ENCODE measurements around the gene RASA2. TPM values are rescaled to one million over a fixed set of nuclear protein-coding genes. Genes with fewer than 3 reads are reported as not detected.
A peak's percentile ranks its signal among the peaks of the same experiment; 100 is the strongest.
"Not testable (repeated sequence)": the region's sequence is repeated elsewhere in the genome, so short reads cannot be mapped to it uniquely, and the experiment has no call there.

Gene RASA2
- total RNA-seq, 1 experiment from 2014 or later: 14.5 TPM

DNA sequence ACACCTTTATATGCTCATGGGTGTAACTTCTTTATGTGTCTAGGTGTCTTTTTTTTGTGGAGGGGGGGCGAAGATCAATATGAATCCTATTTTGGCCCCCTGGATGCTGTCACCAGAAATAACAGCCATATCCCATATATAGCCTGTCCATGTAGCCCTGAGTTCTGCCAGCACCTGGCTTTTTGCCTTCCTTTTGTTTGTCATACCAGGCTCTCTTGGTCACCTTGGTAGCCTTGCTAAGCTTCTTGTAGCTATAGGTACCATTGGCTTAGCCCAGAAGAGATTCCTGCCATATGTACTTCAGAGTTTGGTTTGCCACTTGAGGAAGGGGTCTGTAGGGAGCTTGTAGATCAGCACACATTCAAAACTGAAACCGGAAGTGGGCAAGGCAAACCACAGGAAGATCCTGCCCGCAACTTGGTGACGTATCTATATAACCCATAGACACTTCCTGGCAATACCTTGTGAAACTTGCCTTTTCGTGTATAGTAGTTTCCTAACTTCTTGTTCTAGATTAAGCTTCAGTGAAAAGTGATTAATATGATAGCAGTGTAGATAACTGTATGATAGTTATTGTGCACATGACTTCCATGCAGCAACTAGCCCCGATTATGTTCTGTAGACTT is 11.9 kb downstream of the RASA2 start:
- DNase-seq (ENCODE audit: low read depth): peak; percentile 32

DNA sequence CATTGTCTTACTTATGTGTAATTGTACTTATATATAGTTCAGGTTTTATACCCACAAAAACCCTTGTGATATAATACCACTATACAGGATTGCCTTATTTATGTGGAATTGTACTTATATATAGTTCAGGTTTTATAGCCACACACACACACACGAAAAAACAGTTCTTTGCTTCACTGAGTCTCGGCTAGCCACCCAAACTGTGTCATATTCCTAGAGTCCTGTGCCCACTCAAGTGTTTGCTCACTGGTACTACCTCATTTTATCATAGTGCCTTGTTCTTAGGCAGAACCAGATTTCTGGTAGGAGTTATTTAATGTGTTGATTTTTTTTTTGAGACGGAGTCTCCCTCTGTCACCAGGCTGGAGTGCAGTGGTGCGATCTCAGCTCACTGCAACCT is 12.5 kb downstream of the RASA2 start:
- no peak for DNase-seq (ENCODE audit: low read depth)

DNA sequence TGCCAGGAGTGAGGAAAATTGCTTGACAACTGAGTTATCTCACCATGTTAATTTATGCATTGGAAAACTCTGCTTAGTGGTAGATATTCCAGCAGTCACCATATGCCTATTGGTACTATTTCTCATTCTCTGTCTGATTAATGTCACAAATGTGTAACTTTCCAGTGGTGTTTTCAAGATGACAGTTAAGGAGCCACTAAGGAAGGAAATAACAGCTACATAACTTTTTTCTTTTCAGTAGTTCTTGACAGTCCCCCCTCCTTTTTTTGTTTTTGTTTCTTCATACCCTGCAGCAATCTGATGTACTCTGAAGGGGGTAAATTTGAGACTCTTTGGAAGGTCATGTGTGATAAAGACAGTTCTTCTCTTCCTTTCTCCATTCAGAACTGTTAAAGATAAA is 13.1 kb downstream of the RASA2 start:
- DNase-seq (ENCODE audit: low read depth): no peak

DNA sequence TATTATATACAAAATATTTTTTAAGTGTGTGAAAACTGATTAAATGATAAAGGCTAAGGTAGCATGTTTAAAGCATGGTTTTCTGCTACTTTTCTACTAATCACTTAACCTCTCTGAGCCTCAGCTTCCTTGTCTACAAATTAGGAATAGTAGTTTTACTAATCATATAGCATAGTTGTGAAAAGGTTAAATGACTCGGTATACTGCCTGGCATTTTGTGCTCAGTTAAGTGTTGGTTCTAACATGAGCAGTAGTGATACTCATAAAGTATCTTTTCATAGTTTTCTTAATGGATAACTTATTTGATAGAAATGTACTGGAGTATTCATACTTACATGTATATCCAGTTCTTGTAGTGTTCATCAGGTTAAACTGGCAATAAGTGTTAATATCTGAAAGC is 13.6 kb downstream of the RASA2 start:
- no peak for DNase-seq (ENCODE audit: low read depth)

DNA sequence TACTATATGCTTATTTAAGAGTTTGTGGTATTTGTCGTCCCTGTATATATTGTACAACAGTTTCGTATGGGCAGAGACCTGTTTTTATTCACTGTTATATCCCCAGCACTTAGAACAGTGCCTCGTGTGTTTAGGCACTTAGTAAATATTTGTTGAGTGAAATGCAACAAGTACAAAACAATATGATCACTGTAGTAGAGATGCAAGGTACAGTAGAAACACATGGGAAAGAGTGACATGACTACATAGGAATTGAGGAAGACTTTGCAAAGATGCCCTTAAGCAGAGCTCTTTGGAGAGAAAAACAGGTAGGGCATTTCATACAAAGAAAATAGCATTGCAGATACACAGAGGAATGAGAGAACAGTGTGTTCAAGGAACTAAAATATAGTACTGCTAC is 18.3 kb downstream of the RASA2 start:
- DNase-seq (ENCODE audit: low read depth): no peak

DNA sequence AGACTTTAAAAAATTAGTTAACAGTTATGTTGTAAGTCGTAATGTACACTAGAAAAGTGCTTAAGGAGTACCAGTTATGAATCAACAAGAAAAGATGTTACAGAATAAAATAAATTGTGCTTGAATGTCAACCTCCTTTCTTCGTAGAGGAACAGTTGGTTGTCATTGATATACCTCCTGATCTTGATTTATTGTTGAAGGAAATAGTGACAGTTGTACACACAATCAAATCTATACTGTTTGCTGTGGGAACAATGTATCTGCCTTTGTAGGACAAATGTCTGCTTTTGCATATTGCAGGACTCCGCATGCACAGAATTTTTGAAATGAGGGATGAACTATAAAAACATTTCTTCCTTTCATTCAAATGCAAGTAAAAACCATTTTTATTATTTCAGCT is 19.2 kb downstream of the RASA2 start:
- DNase-seq (ENCODE audit: low read depth): no peak

DNA sequence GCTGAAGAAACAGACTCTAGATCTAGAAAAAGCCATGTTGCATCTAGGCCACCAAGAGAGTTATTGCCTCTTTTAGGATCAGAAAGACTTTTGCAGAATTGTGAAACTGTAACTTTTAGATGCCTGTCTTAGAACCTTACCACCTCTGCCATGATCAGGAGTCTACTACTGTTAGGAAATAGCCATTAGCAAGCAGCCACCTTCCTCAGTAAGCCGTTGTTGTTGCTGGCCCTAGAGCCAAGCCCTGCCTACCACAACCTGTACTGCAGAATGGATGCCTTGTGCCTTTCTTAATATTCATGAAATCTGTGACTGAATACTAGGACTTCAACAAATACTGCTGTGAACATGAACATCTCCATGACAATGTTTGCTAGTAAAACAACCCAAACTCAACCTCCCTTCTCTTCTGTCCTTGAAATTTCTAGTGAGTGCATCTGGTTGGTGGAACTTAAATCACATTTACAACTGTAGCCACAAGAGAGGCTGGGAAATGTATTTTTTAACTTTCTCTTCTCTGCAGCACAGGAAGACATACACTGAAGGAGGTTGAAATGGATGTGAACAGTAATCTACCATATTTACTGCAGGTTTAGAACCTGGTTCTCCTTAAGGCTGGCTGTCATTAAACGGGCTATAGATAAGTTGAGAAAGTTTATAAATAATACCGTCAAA is 20.7 kb downstream of the RASA2 start:
- DNase-seq (ENCODE audit: low read depth): no peak

DNA sequence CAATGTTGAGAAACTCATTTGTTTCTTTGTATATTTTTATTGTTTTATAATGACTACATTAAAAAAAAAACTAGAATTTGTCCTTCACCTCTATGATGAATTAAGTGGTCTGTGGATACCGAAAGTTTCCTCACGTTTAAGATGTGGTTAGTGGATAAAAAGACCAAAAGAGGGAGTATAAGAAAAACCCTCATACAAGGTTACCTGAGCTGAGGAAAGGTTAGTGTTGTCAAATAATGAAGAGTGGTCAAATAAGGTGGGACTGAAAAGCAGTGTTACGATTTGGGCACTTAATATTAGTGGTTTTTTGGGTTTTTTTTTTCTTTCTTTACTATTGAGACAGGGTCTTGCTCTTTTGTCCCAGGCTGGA is 21.2 kb downstream of the RASA2 start:
- DNase-seq (ENCODE audit: low read depth): no peak

DNA sequence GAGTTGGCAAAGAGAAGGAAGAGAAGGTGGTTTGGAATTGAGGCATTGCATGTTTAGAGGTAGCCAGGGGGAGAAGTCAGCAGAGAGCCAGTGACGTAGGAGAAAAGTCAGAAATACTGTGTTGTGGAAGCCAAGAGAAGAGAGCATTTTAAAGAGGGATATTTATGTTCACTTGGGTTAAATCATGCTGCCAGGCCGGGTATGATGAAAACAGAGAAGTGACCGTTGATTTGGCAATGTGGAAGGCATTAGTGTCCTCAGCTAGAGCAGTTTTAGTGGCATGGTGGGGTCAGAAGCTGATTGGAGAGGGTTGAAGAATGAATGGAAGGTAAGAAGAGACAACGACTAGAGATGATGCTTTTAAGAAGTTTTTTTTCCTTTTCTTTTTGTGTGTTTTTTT is 24.5 kb downstream of the RASA2 start:
- no peak for DNase-seq (ENCODE audit: low read depth)

DNA sequence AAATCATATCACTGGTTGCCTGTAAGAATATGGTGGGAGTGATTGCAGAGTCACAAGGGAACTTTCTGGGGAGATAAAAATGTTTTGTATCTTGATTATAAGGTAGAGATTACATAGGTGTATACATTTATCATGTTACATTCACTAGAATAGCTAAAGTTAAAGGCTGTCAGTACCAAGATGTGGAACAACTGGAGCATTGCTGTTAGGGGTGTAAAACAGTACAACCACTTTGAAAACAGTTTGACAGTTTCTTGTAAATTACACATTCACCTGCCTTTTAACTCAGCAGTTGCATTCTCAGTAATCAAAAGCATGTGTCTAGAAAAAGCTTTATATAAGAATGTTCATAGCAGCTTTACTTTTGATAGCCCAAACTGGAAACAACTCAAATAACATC is 27.6 kb downstream of the RASA2 start:
- no peak for DNase-seq (ENCODE audit: low read depth)

DNA sequence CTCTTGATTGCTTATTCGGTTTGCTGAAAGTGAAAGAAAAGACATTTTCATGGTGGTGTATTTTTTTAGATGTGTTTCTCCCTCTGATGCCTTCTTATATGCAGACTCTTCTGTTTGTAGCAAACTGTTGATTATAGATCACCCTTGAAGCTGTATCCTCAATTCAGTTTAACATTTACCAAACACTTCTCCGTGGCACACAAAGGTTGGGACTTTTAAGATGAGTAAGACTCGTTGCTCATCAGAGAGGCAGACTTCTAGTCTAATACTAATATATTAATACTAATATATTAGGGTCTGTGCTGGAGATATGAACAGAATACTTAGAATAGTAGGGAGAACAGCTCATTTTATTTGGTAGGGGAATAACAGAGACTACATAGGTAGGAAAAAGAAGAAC is 32.8 kb downstream of the RASA2 start:
- DNase-seq (ENCODE audit: low read depth): no peak

DNA sequence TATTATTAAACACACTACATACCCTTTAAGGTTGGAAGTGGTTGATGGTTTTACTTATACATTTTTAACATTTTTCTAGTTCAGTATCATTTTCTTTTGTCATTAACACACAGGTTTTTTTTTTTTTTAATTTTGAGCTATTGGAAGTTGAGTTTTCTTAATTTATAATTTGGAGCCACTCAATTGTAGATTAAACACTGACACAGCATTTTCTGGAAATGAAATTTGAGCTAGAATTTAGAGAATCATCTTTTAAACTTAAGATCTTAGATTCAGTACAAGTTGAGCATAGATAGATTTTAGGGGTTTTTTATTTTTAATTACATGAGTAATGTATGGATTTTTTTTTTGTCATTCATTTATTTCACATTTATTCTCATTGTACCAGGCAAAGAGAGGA is 35.0 kb downstream of the RASA2 start:
- no peak for DNase-seq (ENCODE audit: low read depth)

DNA sequence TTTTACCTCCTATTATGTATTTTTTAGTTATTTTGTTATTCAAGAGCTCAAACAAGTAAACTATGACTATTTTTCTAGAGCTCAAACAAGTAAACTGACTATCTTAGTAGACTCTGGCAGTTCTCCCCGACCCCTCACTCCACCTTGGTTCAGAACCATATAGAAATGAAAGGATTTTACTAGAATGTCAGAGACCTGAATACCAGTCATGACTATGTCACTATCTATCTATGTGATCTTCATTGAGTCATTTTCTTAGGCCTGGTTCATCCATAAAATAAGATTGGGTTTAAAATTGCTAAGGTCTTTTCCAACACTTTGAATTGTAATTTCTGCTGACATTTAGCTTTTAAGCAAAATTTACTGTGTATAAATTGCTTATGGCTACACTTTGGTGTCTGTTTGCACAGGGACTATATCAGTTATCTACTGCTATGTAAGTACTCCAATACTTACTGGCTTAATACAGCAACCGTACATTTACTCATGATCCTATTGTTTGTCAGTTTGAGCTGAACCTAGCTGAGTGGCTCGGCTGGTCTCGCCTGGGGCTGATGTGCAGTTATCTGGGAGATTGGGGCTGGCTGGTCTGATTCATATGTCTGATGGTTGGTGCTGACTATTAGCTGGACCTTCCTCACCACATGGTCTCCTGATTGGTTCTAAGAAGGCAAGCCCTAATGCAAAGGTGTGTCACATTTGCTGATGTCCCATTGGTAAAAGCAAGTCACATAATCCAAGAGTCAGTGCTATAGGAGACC is 37.0 kb downstream of the RASA2 start:
- DNase-seq (ENCODE audit: low read depth): peak; percentile 8

DNA sequence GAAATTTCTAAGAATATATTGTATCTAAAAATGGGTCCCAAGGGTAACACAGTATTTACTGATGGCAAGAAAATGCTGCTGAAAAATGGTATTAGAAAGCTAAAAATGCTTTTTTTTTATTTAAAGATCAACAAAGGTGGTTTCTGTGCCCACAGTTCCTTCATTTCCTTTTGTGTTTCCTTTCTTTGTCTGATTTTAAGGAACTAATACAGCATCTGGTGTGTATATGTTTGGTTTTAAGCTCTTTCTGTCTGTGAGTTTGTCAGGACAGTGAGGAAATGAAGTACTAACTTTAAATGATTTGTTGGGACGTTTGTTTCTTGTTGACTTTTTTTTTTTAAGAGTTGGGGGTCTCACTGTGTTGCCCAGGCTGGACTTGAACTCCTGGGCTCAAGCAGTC is 38.2 kb downstream of the RASA2 start:
- no peak for DNase-seq (ENCODE audit: low read depth)

DNA sequence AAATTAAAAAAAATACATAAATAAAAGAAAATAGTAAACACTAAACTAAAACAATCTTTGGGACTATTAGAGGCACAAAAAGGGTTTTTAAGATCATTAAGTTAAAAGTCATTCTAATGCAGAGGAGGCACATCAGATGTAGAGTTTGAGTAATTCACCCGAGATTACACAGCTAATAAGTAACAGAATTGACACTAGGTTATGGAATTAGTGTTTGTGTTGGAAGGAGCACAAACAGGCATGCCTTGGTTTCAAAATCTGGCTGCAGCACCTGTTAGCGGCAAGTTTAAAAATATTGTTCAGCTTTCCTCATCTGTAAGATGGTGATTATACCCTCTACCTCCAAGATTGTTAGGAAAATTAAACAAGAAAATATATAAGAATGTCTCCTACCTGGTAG is 39.0 kb downstream of the RASA2 start:
- no peak for DNase-seq (ENCODE audit: low read depth)

DNA sequence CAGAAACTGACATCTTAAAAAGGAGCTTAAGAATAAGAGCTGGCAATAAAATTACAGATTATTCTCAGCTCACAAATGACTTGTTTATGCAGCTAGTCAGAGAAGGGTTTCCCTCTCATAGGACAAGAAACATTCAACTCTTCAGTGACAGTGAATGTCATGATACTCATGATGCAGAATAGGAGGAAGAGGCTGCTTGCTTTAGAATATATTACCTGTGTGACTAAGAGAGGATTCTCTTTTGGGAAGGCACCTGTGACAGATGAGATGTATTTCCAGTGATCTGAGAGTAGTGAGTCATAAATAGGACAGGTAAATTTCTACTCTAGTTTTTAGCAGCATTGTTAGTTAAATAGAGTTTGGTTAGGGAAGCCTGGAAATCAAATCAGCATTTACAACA is 39.9 kb downstream of the RASA2 start:
- no peak for DNase-seq (ENCODE audit: low read depth)

DNA sequence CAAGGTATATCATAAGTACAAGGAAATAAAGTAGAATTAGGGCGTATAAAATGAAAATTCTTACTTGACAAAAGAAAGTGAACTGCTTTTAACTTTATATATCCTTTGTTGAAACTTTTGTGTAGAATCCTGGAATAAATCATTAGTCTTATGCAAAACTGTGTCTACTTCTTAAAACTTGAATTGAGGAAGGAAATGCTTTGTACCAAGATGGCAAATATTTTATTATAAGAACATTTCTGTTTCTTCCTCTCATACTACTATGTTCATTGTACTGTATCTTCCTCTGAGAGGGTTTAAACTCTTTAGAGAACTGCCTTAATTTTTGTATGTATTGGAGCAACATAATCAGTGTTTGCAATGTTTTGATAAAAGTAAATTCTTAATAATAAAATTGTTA is 42.0 kb downstream of the RASA2 start:
- DNase-seq (ENCODE audit: low read depth): no peak

DNA sequence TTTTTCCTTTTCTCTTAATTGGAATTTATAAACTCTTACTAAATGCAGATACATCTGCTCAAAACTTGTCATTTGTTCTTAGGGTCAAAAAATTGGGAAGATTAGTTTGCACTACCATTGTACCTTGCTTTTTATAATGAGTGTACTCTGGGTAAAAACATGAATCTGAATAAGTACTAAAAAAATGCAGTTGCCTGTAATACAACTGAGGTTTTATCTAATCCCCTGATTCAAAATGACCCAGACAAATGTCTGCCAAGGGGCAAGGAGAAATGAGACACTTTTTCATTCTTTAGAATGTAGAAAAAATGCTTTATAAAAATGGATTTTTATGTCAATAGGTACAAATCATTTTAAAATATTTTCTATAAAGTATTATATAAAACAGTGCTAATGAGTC is 42.4 kb downstream of the RASA2 start:
- no peak for DNase-seq (ENCODE audit: low read depth)

DNA sequence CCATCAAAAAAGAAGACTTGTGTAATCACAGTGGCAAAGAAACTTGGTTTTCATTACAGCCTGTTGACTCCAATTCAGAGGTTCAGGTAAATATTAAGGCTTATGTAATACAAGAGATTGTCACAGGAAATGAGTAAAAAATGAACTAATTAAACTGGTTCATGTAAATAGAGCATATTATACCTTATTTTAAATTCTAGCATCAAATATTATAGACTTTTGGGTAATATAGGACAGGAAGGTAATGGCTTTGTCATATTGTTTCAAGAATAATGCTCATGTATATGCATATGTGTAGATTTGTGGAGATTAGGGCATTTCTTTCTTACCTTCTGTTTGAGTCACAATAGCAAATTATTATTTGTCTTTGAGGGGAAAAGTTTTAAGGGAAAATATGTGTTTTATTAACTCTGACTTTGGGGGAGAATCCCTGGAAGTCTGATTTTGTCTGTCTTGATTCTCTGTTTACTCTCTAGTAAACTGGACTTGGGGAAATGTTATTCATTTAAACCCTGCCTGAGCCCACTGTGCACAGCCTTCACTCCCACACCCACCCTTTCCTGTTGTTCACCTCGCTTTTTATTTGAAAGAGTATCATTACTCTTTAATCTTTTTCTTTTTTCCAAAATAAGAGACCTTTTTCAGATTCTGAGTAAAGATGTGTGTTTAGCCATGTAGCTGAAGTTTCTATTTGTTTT is 43.0 kb downstream of the RASA2 start:
- no peak for DNase-seq (ENCODE audit: low read depth)

DNA sequence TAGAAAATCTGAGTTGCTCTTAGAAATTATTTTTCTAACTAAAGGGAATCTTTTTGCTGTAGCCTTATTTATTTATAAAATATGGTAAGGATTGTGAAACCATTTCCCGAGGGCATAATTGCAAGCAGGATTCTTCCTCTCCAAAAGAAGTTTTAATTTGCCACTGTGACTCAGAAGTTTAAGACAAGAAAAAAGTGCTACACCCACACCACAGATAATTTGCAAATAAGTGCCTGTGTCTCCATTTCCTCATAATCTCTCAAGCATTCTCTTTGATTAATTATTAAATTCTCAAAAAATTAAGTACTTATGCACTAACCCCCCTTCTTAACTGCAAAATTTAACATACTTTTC is 43.6 kb downstream of the RASA2 start:
- peak; percentile 81 for DNase-seq (ENCODE audit: low read depth)

DNA sequence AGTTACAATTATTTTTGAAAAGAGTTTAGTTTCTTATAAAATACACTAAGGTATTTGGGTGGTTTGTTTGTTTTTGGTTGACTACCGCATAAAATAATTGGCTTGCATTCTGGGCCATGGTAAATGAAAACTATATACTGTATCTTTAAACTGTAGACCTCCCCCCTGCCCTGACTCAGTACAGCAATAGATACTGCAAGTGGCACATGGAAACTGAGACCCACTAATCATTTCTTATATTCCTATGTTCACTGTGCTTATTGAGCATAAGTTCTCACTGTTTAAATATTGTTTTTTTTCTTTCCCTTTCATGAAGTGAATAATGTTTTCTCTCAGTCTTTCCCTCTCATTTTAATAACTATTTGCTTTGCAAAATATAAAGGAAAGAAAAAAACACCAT is 45.8 kb downstream of the RASA2 start:
- no peak for DNase-seq (ENCODE audit: low read depth)

DNA sequence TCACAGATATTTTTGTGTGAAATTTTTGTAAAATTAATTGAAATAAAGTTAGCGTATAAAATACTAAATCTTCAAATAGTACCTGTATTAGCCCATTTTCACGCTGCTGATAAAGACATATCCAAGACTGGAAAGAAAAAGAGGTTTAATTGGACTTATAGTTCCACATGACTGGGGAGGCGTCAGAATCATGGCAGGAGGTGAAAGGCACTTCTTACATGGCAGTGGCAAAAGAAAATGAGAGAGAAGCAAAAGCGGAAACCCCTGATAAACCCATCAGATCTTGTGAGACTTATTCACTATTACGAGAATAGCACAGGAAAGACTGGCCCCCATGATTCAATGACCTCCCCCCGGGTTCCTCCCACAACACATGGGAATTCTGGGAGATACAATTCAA is 49.2 kb downstream of the RASA2 start:
- not testable (repeated sequence) for DNase-seq (ENCODE audit: low read depth)

DNA sequence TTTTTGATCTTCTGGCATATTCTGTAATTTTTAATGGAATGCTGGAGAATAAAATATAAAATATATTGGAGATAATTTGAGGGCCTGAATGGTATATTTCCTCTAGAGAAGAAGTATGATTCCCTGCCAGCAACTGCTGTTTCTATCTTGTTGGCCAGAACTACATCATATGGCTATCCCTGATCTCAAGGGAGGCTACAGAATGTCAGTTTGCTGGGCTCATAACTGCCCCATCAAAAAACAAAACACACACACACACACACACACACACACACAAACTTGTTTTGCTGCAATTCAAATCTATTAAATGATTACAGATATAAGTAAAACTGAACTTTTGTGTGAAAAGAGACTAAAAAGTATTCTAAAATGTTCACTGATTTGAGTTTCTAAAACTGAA is 51.0 kb downstream of the RASA2 start:
- DNase-seq (ENCODE audit: low read depth): no peak

All from RPMI7951 (cell line).